Spleen (tissue), 11 donors: ENCODE results near the gene DDR2. TPM values are rescaled to one million over a fixed set of nuclear protein-coding genes. Genes with fewer than 3 reads are reported as not detected.

Experiments used
- DNase-seq: peaks from one replicate; pipeline ENCODE4 v3.0.0-alpha.2; 2020
- H3K27ac ChIP-seq, 8 donors: fragments of 200-600 bp; sonication (generic) in 7 of 8; 1 replicate in 4 of 8; 2 replicates in 4 of 8; pipeline versions ENCODE4 v1.5.0 to v1.8.0; 2016 to 2021; ENCODE audit warnings: inconsistent platforms in 4 of 8, mild to moderate bottlenecking in 4 of 8, moderate library complexity in 1 of 8
- H3K27me3 ChIP-seq, 7 donors: fragments of 200-600 bp; sonication (generic) in 6 of 7; replicated peaks in 1 of 7; 1 replicate in 4 of 7; 2 replicates in 3 of 7; pipeline versions ENCODE4 v1.5.0 to v1.8.0; 2016 to 2021; ENCODE audit warnings: inconsistent platforms in 3 of 7, mild to moderate bottlenecking in 1 of 7
- H3K36me3 ChIP-seq, 6 donors: fragments of 200-600 bp; sonication (generic) in 5 of 6; 1 replicate in 4 of 6; 2 replicates in 2 of 6; pipeline versions ENCODE4 v1.5.0 to v1.8.0; 2016 to 2021; ENCODE audit warnings: inconsistent platforms in 2 of 6
- H3K4me1 ChIP-seq, 6 donors: fragments of 200-600 bp; sonication (generic) in 5 of 6; 1 replicate in 3 of 6; 2 replicates in 3 of 6; pipeline versions ENCODE4 v1.5.0 to v1.8.0; 2016 to 2021; ENCODE audit warnings: inconsistent platforms in 3 of 6
- H3K4me3 ChIP-seq, 8 donors: fragments of 200-600 bp; sonication (generic) in 7 of 8; 1 replicate in 4 of 8; 2 replicates in 4 of 8; pipeline versions ENCODE4 v1.5.0 to v1.8.0; 2016 to 2021; ENCODE audit warnings: inconsistent platforms in 4 of 8, mild to moderate bottlenecking in 4 of 8, moderate library complexity in 2 of 8
- H3K9me3 ChIP-seq, 8 donors: fragments of 200-600 bp; sonication (generic) in 7 of 8; 1 replicate in 4 of 8; 2 replicates in 4 of 8; pipeline versions ENCODE4 v1.5.0 to v1.8.0; 2016 to 2021; ENCODE audit warnings: inconsistent platforms in 4 of 8
- POLR2A ChIP-seq, 3 donors: fragments of 450-650 bp; IDR thresholded peaks; one replicate each; pipeline ENCODE4 v1.5.1; 2017; ENCODE audit warnings: antibody characterized with exemption in 3 of 3, mild to moderate bottlenecking in 1 of 3
- POLR2AphosphoS5 ChIP-seq, 3 donors: sonication (generic); formaldehyde crosslinking; IDR thresholded peaks; one replicate each; pipeline ENCODE4 v1.5.1; 2017; ENCODE audit warnings: antibody characterized with exemption in 3 of 3
- WGBS, 5 donors: extraction: QIAGEN DNeasy Blood & Tissue Kit in 3 of 5; methylation state at CpG; one replicate each; pipeline versions ENCODE4 v1.1.5 to v1.1.7; 2013 to 2018; 5-methylcytosine and 5-hydroxymethylcytosine counted together
- intact Hi-C: fragments of 100-400 bp; cut with DNase I; formaldehyde crosslinking; loops from one replicate; pipeline ENCODE4 v1.15.0; 2023; ENCODE audit warnings: low total_unique reads
- polyA plus RNA-seq, 3 donors: library from polyadenylated mRNA; stranded (reverse); fragments of 200-250 nt; gene quantifications; one replicate each; pipeline ENCODE4 v1.2.1, GENCODE V29; 2013
- total RNA-seq, 7 donors: library from RNA; depleted of rRNA in 3 of 7; stranded (reverse); fragments of >200 nt in 3 of 7; fragmentation: NEBNext Ultra II Directional in 4 of 7; extraction: Animal tissue kit (Norgen Biotek cat#: 25700) in 4 of 7; gene quantifications; one replicate each; pipeline versions ENCODE4 v1.1.0 to v1.2.1, GENCODE V29; 2016 to 2021
- TF ChIP-seq, protein P1 (sequence below), 11 experiments: fragments of 200-600 bp in 7 of 11; fragments of 450-650 bp in 4 of 11; sonication (generic) in 4 of 11; IDR thresholded peaks in 8 of 11; conservative IDR thresholded peaks in 3 of 11; 1 replicate in 7 of 11; 2 replicates in 4 of 11; pipeline versions ENCODE4 v1.4.0 to v1.8.0; 2016 to 2021; ENCODE audit warnings: antibody characterized with exemption in 11 of 11, inconsistent platforms in 4 of 11, mild to moderate bottlenecking in 1 of 11
- donor health status: healthy with polysubstance abuse.
- donor health status: DM: no; HTN: no; CAD: no; lungs with moderate emphysema.
- donor health status: DM: no; HTN: no; CAD: no.
- donor health status: Bipolar disorder and iron deficiency.
- donor health status: healthy.
- donor health status: DM: no; HTN: no; CAD: no.
- donor health status: DM: yes; HTN: yes; CAD: no.

The DDR2 gene
- total and polyA plus RNA-seq, 10 donors: 1.1 to 20.8 (median 10.8) TPM

DNA sequence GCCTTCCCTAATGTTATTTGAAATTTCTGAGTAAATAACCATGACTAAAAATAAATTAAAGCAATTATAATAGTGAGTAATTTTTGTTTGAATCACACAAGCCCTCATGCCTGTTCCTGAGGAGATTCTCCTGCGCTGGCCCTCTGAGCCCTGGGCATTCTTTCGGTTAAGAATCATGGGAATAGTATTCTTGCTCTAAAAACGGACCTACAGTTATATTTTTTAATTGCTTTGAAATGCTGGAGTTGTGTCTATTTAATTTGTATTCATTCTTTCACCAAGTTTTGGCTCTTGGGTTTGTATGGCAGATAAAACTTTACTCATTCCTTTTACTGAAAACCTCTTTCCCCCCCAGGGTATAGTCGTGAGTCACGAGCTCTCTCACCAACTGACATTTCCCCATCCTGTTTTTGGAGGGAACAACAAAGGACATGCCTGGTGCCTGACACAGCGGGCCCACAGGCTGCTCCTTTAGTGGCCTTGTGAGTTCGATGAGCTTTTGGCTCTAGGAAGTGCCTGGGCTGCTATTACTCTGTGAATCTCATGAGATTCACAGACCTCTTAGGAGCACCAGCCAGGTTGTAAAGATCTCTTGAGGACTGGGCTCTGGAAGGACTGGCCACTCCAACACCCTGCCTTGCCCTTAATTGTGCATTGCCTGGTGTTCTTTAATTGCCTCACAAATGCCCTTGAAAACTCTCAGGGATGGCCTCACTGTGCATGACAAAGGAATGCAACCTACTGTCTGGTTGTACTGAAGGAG lies 58.6 kb downstream of the DDR2 start:
- peak overlapping the region in 1 of 8 donors; percentile 5 for H3K27ac ChIP-seq
- no peak for DNase-seq
- H3K36me3 ChIP-seq: no peaks in the 10 kb centered on the region
- H3K4me3 ChIP-seq: no peak overlapping the region
- 49 to 60% (median 54%) methylated on average over 6 to 7 of the region's 7 CpGs for WGBS, 5 donors
- H3K4me1 ChIP-seq: no peaks in the 10 kb centered on the region
- H3K27me3 ChIP-seq: no peaks in the 10 kb centered on the region
- no peaks in the 10 kb centered on the region for H3K9me3 ChIP-seq
- TF ChIP-seq, protein P1, sequence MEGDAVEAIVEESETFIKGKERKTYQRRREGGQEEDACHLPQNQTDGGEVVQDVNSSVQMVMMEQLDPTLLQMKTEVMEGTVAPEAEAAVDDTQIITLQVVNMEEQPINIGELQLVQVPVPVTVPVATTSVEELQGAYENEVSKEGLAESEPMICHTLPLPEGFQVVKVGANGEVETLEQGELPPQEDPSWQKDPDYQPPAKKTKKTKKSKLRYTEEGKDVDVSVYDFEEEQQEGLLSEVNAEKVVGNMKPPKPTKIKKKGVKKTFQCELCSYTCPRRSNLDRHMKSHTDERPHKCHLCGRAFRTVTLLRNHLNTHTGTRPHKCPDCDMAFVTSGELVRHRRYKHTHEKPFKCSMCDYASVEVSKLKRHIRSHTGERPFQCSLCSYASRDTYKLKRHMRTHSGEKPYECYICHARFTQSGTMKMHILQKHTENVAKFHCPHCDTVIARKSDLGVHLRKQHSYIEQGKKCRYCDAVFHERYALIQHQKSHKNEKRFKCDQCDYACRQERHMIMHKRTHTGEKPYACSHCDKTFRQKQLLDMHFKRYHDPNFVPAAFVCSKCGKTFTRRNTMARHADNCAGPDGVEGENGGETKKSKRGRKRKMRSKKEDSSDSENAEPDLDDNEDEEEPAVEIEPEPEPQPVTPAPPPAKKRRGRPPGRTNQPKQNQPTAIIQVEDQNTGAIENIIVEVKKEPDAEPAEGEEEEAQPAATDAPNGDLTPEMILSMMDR (IDR thresholded peaks at IDR 0.05 in 8 of 11, conservative IDR thresholded peaks at IDR 0.05 in 3 of 11): no peak
- TF ChIP-seq POLR2AphosphoS5 (IDR thresholded peaks at IDR 0.05) (peak in 1 of 3 donors; percentile 16), POLR2A (IDR thresholded peaks at IDR 0.05) (no peak)
- intact Hi-C loops: no loop called here

DNA sequence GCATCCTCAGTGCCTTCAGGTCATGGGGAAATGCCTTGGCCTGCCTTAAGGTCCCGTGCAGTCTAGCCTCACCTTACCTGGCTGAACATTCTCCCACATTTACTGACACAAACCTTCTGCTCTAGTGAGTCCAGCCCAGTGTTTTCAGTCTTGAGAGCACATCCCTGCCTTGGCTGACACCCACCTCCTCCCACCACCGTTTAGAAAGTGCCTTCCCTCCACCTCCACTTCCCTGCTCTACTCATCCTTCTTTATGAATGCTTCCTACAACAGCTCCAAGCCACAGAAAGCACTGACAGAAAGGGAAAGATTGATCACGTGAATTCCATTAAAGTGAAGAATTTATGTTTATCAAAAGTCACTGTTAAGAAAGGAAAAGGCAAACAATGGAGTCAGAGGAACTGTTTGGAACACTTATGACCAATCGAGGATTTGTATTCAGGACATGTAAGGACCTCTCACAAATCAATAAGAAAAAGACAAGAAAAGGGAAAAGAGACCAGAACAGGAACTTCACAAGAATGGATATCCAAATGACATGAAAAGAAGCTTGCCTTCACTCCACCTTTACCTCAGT lies 59.8 kb downstream of the DDR2 start:
- H3K36me3 ChIP-seq: no peaks in the 10 kb centered on the region
- no peak overlapping the region for H3K4me3 ChIP-seq
- intact Hi-C loops: no loop called here
- no peaks in the 10 kb centered on the region for H3K9me3 ChIP-seq
- H3K27me3 ChIP-seq: no peaks in the 10 kb centered on the region
- TF ChIP-seq, protein P1 (IDR thresholded peaks at IDR 0.05 in 8 of 11, conservative IDR thresholded peaks at IDR 0.05 in 3 of 11): no peak
- TF ChIP-seq POLR2AphosphoS5 (IDR thresholded peaks at IDR 0.05) (no peak), POLR2A (IDR thresholded peaks at IDR 0.05) (no peak)
- H3K27ac ChIP-seq: no peak overlapping the region
- 61 to 70% (median 68%) methylated on average over 4 of the region's 4 CpGs for WGBS, 5 donors
- no peak for DNase-seq
- H3K4me1 ChIP-seq: no peaks in the 10 kb centered on the region

DNA sequence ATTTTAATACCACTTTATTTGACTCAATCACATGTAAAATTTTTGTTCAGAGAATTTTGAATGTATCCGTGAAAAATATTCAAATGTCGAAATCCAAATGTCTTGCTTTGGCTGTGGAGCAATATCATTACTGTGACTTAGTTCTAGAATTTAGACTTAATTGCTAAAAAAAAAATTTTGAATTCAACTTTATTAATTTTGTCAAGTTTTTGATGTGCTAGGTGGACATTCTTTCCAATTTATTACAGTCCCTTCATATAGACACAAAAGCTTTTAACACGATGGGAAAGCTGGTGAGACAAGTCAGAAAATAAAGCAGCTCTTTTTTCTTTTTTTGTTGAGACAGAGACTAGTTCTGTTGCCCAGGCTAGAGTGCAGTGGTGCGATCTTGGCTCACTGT lies 62.6 kb downstream of the DDR2 start:
- Histone ChIP-seq H3K4me3 (no peak overlapping the region), H3K36me3 (no peaks in the 10 kb centered on the region), H3K27me3 (no peaks in the 10 kb centered on the region), H3K27ac (no peak overlapping the region), H3K9me3 (no peaks in the 10 kb centered on the region), H3K4me1 (no peaks in the 10 kb centered on the region)
- no peak for TF ChIP-seq POLR2AphosphoS5 (IDR thresholded peaks at IDR 0.05)
- no peak for TF ChIP-seq POLR2A (IDR thresholded peaks at IDR 0.05)
- TF ChIP-seq, protein P1 (IDR thresholded peaks at IDR 0.05 in 8 of 11, conservative IDR thresholded peaks at IDR 0.05 in 3 of 11): no peak
- 86 to 94% (median 93%) methylated on average over 4 of the region's 4 CpGs for WGBS, 5 donors
- intact Hi-C loops: no loop called here
- DNase-seq: no peak

DNA sequence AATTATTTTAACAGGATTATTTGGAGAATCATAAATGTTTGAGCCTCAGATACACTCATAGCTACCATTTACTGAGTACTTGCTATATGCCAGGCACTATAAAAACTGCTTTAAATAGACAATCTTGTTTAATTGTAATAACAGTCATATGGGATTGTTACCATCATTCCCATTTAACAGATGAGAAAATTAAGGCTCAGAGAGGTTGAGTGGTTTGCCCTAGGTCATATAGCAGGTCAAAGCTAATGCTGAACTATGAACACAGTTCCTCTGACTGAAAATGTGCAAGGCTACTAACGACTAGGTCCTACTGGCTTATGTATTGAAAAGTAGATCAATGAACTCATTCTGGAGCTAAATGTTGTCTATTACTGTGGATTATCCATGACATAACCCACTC lies 63.4 kb downstream of the DDR2 start:
- TF ChIP-seq POLR2A (IDR thresholded peaks at IDR 0.05): no peak
- TF ChIP-seq, protein P1 (IDR thresholded peaks at IDR 0.05 in 8 of 11, conservative IDR thresholded peaks at IDR 0.05 in 3 of 11): no peak
- no peak for TF ChIP-seq POLR2AphosphoS5 (IDR thresholded peaks at IDR 0.05)
- Histone ChIP-seq H3K27ac (peak overlapping the region in 3 of 8 donors; percentile 26 to 56 (median 53)), H3K4me1 (no peaks in the 10 kb centered on the region), H3K27me3 (no peaks in the 10 kb centered on the region), H3K36me3 (no peaks in the 10 kb centered on the region), H3K9me3 (no peaks in the 10 kb centered on the region), H3K4me3 (no peak overlapping the region)
- intact Hi-C loops: no loop called here
- 54 to 78% (median 76%) methylated on average over 1 of the region's 1 CpG for whole genome bisulfite sequencing, 5 donors
- no peak for DNase-seq
